ENCODE data around the gene NCOA7.
"Not testable (repeated sequence)": the region's sequence is repeated elsewhere in the genome, so short reads cannot be mapped to it uniquely, and the experiment has no call there.

Gene NCOA7

GRCh38 chr6:125839879-125840278, 49.1 kb downstream of the NCOA7 start:
- H3K4me3 ChIP-seq (ENCODE audit: low read depth, low read length), result no peak overlapping the region
- no peak for TF ChIP-seq CTCF (IDR thresholded peaks at IDR 0.05; ENCODE audit: borderline replicate concordance, insufficient read depth, low read depth, low read length)

- TF ChIP-seq CTCF (IDR thresholded peaks at IDR 0.05; ENCODE audit: borderline replicate concordance, insufficient read depth, low read depth, low read length), result no peak
- H3K4me3 ChIP-seq (ENCODE audit: low read depth, low read length), result no peak overlapping the region
These were observed 50.8 kb downstream of the NCOA7 start for GRCh38 chr6:125841356-125842090.

- no peak for TF ChIP-seq CTCF (IDR thresholded peaks at IDR 0.05; ENCODE audit: borderline replicate concordance, insufficient read depth, low read depth, low read length)
- H3K4me3 ChIP-seq (ENCODE audit: low read depth, low read length), result no peak overlapping the region
These were observed 51.4 kb downstream of the NCOA7 start for GRCh38 chr6:125842091-125842626.

- H3K4me3 ChIP-seq (ENCODE audit: low read depth, low read length), result no peak overlapping the region
These were observed 52.8 kb downstream of the NCOA7 start for GRCh38 chr6:125843593-125843992.

GRCh38 chr6:125844989-125845388, 54.2 kb downstream of the NCOA7 start:
- H3K4me3 ChIP-seq (ENCODE audit: low read depth, low read length), result no peak overlapping the region
- no peak for TF ChIP-seq CTCF (IDR thresholded peaks at IDR 0.05; ENCODE audit: borderline replicate concordance, insufficient read depth, low read depth, low read length)

More at GRCh38 chr6:125843593-125843992, 52.8 kb downstream of the NCOA7 start:
- TF ChIP-seq CTCF (IDR thresholded peaks at IDR 0.05; ENCODE audit: borderline replicate concordance, insufficient read depth, low read depth, low read length), result no peak

GRCh38 chr6:125846292-125847024, 55.7 kb downstream of the NCOA7 start:
- H3K4me3 ChIP-seq (ENCODE audit: low read depth, low read length), result no peak overlapping the region
- no peak for TF ChIP-seq CTCF (IDR thresholded peaks at IDR 0.05; ENCODE audit: borderline replicate concordance, insufficient read depth, low read depth, low read length)

GRCh38 chr6:125848286-125848685, 57.5 kb downstream of the NCOA7 start:
- not testable (repeated sequence) for H3K4me3 ChIP-seq (ENCODE audit: low read depth, low read length)
